Ascending aorta (tissue), 2 donors: ENCODE results near the gene NBEA. TPM values are rescaled to one million over a fixed set of nuclear protein-coding genes. Genes with fewer than 3 reads are reported as not detected.

ENCODE experiments used
- DNase-seq, 2 donors: peaks; one replicate each; pipeline ENCODE4 v3.0.0-alpha.2; 2019; ENCODE audit warnings: low spot score in 2 of 2
- H3K27ac ChIP-seq, 2 donors: fragments of 200-600 bp; sonication (generic); one replicate each; pipeline ENCODE4 v1.5.1; 2016 to 2017; ENCODE audit warnings: mild to moderate bottlenecking in 1 of 2
- H3K27me3 ChIP-seq: fragments of 200-600 bp; sonication (generic); one replicate; pipeline ENCODE4 v1.5.1; 2017
- H3K36me3 ChIP-seq, 2 donors: fragments of 200-600 bp; sonication (generic); one replicate each; pipeline ENCODE4 v1.5.1; 2016
- H3K4me1 ChIP-seq, 2 donors: fragments of 200-600 bp; sonication (generic); one replicate each; pipeline ENCODE4 v1.5.1; 2016 to 2017; ENCODE audit warnings: mild to moderate bottlenecking in 1 of 2
- H3K4me3 ChIP-seq, 2 donors: fragments of 200-600 bp; sonication (generic); one replicate each; pipeline ENCODE4 v1.5.1; 2016 to 2017; ENCODE audit warnings: mild to moderate bottlenecking in 1 of 2
- H3K9me3 ChIP-seq, 2 donors: fragments of 200-600 bp; sonication (generic); one replicate each; pipeline ENCODE4 v1.5.1; 2016
- CTCF ChIP-seq, 3 experiments: fragments of 200-600 bp in 2 of 3; fragments of 450-650 bp in 1 of 3; sonication (generic) in 2 of 3; IDR thresholded peaks; one replicate each; pipeline ENCODE4 v1.5.1; 2016 to 2019; ENCODE audit warnings: antibody characterized with exemption in 3 of 3, mild to moderate bottlenecking in 1 of 3, moderate library complexity in 1 of 3
- intact Hi-C: fragments of 100-400 bp; cut with DNase I; formaldehyde crosslinking; loops from one replicate; pipeline ENCODE4 v1.15.1; 2023
- total RNA-seq: library from RNA; depleted of rRNA; stranded (reverse); fragments of >200 nt; gene quantifications from one replicate; pipeline ENCODE4 v1.1.0, GENCODE V29; 2016

Gene NBEA
- total RNA-seq, 1 donor from 2014 or later, result 1.6 TPM

GRCh38 chr13:35016362-35017112 is 74.5 kb downstream of the NBEA start:
- Histone ChIP-seq H3K4me1 (no peaks in the 10 kb centered on the region), H3K9me3 (peaks cover 0 to 3% of the 10 kb centered on the region in 2 donors), H3K4me3 (no peak overlapping the region), H3K36me3 (no peaks in the 10 kb centered on the region), H3K27me3 (no peaks in the 10 kb centered on the region), H3K27ac (no peak overlapping the region)
- DNase-seq, result no peak
- intact Hi-C loops, result no loop called here
- TF ChIP-seq CTCF (IDR thresholded peaks at IDR 0.05), result no peak

- TF ChIP-seq CTCF (IDR thresholded peaks at IDR 0.05), result no peak
- no peak for DNase-seq
- Histone ChIP-seq H3K36me3 (no peaks in the 10 kb centered on the region), H3K4me1 (no peaks in the 10 kb centered on the region), H3K9me3 (peaks cover 0 to 22% of the 10 kb centered on the region in 2 donors), H3K27me3 (no peaks in the 10 kb centered on the region), H3K27ac (no peak overlapping the region), H3K4me3 (no peak overlapping the region)
- intact Hi-C loops, result no loop called here
Observed at GRCh38 chr13:35025314-35025713, 83.2 kb downstream of the NBEA start.

- H3K9me3 ChIP-seq, result peaks cover 6 to 35% of the 10 kb centered on the region in 2 donors
- no peak for TF ChIP-seq CTCF (IDR thresholded peaks at IDR 0.05)
- intact Hi-C loops, result no loop called here
- no peak overlapping the region for H3K27ac ChIP-seq
- H3K27me3 ChIP-seq, result no peaks in the 10 kb centered on the region
- no peaks in the 10 kb centered on the region for H3K36me3 ChIP-seq
- no peak for DNase-seq
- no peaks in the 10 kb centered on the region for H3K4me1 ChIP-seq
- H3K4me3 ChIP-seq, result no peak overlapping the region
Observed at GRCh38 chr13:35028338-35028867, 86.3 kb downstream of the NBEA start.

GRCh38 chr13:35039012-35039411 is 96.9 kb downstream of the NBEA start:
- DNase-seq, result no peak
- TF ChIP-seq CTCF (IDR thresholded peaks at IDR 0.05), result no peak
- Histone ChIP-seq H3K27ac (no peak overlapping the region), H3K4me3 (no peak overlapping the region), H3K36me3 (no peaks in the 10 kb centered on the region), H3K4me1 (no peaks in the 10 kb centered on the region), H3K27me3 (no peaks in the 10 kb centered on the region), H3K9me3 (peaks cover 2 to 13% of the 10 kb centered on the region in 2 donors)
- intact Hi-C loops, result no loop called here

- no peak for DNase-seq
- Histone ChIP-seq H3K4me1 (no peaks in the 10 kb centered on the region), H3K4me3 (no peak overlapping the region), H3K27ac (no peak overlapping the region), H3K9me3 (no peaks in the 10 kb centered on the region), H3K36me3 (no peaks in the 10 kb centered on the region), H3K27me3 (no peaks in the 10 kb centered on the region)
- TF ChIP-seq CTCF (IDR thresholded peaks at IDR 0.05), result no peak
- intact Hi-C loops, result no loop called here
Observed at GRCh38 chr13:35046587-35046986, 104.5 kb downstream of the NBEA start.
